22Rv1 (cell line): ENCODE data around the gene GTF2A1.

Experiments
- CTCF ChIP-seq: fragments of 450-650 bp; IDR thresholded peaks from 2 replicates; pipeline ENCODE4 v1.5.1; 2017; ENCODE audit warnings: mild to moderate bottlenecking
- ZFX ChIP-seq: fragments of 450-650 bp; IDR thresholded peaks from 2 replicates; pipeline ENCODE4 v1.6.1; 2017; ENCODE audit warnings: antibody characterized with exemption, borderline replicate concordance

- no peak for TF ChIP-seq CTCF
- TF ChIP-seq ZFX: no peak
These were observed 20.7 kb downstream of the GTF2A1 start for GRCh38 chr14:81200054-81200453.
